Body of pancreas (tissue), 4 donors: ENCODE data around the gene ASTN2.

Experiments used
- CTCF ChIP-seq, 7 experiments: fragments of 450-650 bp in 4 of 7; fragments of 200-600 bp in 3 of 7; sonication (generic) in 3 of 7; IDR thresholded peaks; one replicate each; pipeline ENCODE4 v1.5.1; 2016 to 2019; ENCODE audit warnings: antibody characterized with exemption in 7 of 7
- POLR2A ChIP-seq, 3 donors: fragments of 450-650 bp; IDR thresholded peaks; one replicate each; pipeline ENCODE4 v1.6.1; 2016; ENCODE audit warnings: antibody characterized with exemption in 3 of 3, mild to moderate bottlenecking in 2 of 3

DNA sequence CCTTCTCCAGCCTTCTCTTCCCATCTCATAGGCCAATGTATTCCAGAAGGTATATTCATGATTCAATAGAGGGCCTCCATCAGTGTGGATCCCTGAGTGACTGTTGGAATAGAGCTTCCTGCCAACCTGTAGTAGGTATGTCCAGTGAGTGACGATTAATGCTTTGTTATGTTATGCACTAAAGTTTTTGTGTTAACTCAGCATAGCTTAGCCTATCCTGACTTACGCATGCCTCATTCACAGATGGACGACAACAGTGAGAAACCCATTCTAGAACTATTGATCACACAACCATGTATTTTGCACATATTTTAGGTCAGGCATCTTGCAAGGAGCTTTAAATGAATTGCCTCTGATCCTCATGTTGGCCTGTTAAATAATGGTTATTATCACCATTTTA, 953.2 kb downstream of the ASTN2 start:
- TF ChIP-seq CTCF (IDR thresholded peaks at IDR 0.05) (no peak), POLR2A (IDR thresholded peaks at IDR 0.05) (no peak)
